IMR-90 (cell line): ENCODE results near the gene CLMP.

Source experiments
- CEBPB ChIP-seq: IDR thresholded peaks from 2 replicates; pipeline ENCODE4 v1.6.1; 2012; ENCODE audit warnings: low read depth, low read length, improper control_type of control experiment
- CHD1 ChIP-seq: IDR thresholded peaks from 2 replicates; pipeline ENCODE4 v1.6.1; 2012; ENCODE audit warnings: low read depth, low read length, improper control_type of control experiment
- CTCF ChIP-seq: conservative IDR thresholded peaks from 2 replicates; pipeline ENCODE4 v1.5.1; 2012; ENCODE audit warnings: mild to moderate bottlenecking, low read depth, low read length, improper control_type of control experiment
- ELK1 ChIP-seq: fragments of 150-350 bp; IDR thresholded peaks from 2 replicates; pipeline ENCODE4 v1.6.1; 2016; ENCODE audit warnings: low read depth, mild to moderate bottlenecking, low read length, moderate library complexity, borderline replicate concordance
- FOS ChIP-seq: fragments of 150-350 bp; IDR thresholded peaks from 2 replicates; pipeline ENCODE4 v1.6.1; 2016; ENCODE audit warnings: low read depth, low read length
- MAFK ChIP-seq: IDR thresholded peaks from 2 replicates; pipeline ENCODE4 v1.6.1; 2012; ENCODE audit warnings: low read depth, low read length, improper control_type of control experiment
- POLR2A ChIP-seq: IDR thresholded peaks from 2 replicates; pipeline ENCODE4 v1.6.1; 2012; ENCODE audit warnings: mild to moderate bottlenecking, low read depth, low read length
- RAD21 ChIP-seq: IDR thresholded peaks from 2 replicates; pipeline ENCODE4 v1.6.1; 2012; ENCODE audit warnings: low read length, improper control_type of control experiment
- RFX5 ChIP-seq: IDR thresholded peaks from 2 replicates; pipeline ENCODE4 v1.8.0; 2012; ENCODE audit warnings: low read depth, mild to moderate bottlenecking, low read length, moderate library complexity
- SMC3 ChIP-seq: fragments of 150-350 bp; IDR thresholded peaks from 2 replicates; pipeline ENCODE4 v1.6.1; 2016; ENCODE audit warnings: low read depth, mild to moderate bottlenecking, antibody characterized with exemption, low read length, moderate library complexity

- no peak for TF ChIP-seq CTCF
- TF ChIP-seq POLR2A, result no peak
- TF ChIP-seq SMC3, result no peak
- no peak for TF ChIP-seq RAD21
- TF ChIP-seq MAFK, result no peak
- TF ChIP-seq RFX5, result no peak
- TF ChIP-seq FOS, result no peak
- no peak for TF ChIP-seq ELK1
- TF ChIP-seq CHD1, result no peak
- no peak for TF ChIP-seq CEBPB
Observed at GRCh38 chr11:123145661-123146060, 49.4 kb downstream of the CLMP start.
